ENCODE results near the gene MAPK7.

MAPK7 gene

GRCh38 chr17:19359151-19359550, 19.1 kb upstream of the MAPK7 start:
- FAIRE-seq (no peak), DNase-seq (ENCODE audit: insufficient read length, low spot score) (no peak)
- TF ChIP-seq CTCF (IDR thresholded peaks at IDR 0.05; ENCODE audit: insufficient read depth, missing control alignments): no peak

GRCh38 chr17:19359856-19360255, 18.4 kb upstream of the MAPK7 start:
- DNase-seq (ENCODE audit: insufficient read length, low spot score): no peak
- TF ChIP-seq CTCF (IDR thresholded peaks at IDR 0.05; ENCODE audit: insufficient read depth, missing control alignments): no peak
- no peak for FAIRE-seq

- TF ChIP-seq CTCF (IDR thresholded peaks at IDR 0.05; ENCODE audit: insufficient read depth, missing control alignments): no peak
- DNase-seq (ENCODE audit: insufficient read length, low spot score): no peak
- no peak for FAIRE-seq
These were observed 17.5 kb upstream of the MAPK7 start for GRCh38 chr17:19360772-19361171.

GRCh38 chr17:19361326-19361725, 17.0 kb upstream of the MAPK7 start:
- no peak for FAIRE-seq
- no peak for TF ChIP-seq CTCF (IDR thresholded peaks at IDR 0.05; ENCODE audit: insufficient read depth, missing control alignments)
- no peak for DNase-seq (ENCODE audit: insufficient read length, low spot score)

GRCh38 chr17:19361944-19362276, 16.4 kb upstream of the MAPK7 start:
- no peak for FAIRE-seq
- TF ChIP-seq CTCF (IDR thresholded peaks at IDR 0.05; ENCODE audit: insufficient read depth, missing control alignments): no peak
- no peak for DNase-seq (ENCODE audit: insufficient read length, low spot score)

- peak; percentile 67 for TF ChIP-seq CTCF (IDR thresholded peaks at IDR 0.05; ENCODE audit: insufficient read depth, missing control alignments)
- FAIRE-seq (no peak), DNase-seq (ENCODE audit: insufficient read length, low spot score) (peak; percentile 97)
These were observed 15.8 kb upstream of the MAPK7 start, which contains the start of gene B9D1 for GRCh38 chr17:19362277-19363113. Gene B9D1 (minus strand): TSS chr17:19362723. CDS start chr17:19362569, 154 bp downstream.

GRCh38 chr17:19363114-19363438, 15.2 kb upstream of the MAPK7 start:
- no peak for TF ChIP-seq CTCF (IDR thresholded peaks at IDR 0.05; ENCODE audit: insufficient read depth, missing control alignments)
- no peak for FAIRE-seq
- DNase-seq (ENCODE audit: insufficient read length, low spot score): no peak
